Inferior parietal cortex (tissue), 1 donor: ENCODE measurements around the gene PGC.
A peak's percentile ranks its signal among the peaks of the same experiment; 100 is the strongest.

ENCODE experiments used
- DNase-seq: peaks from one replicate; pipeline ENCODE4 v3.0.0-alpha.2; 2016; ENCODE audit errors: extremely low spot score

Gene PGC

GRCh38 chr6:41746107-41746506, 1.1 kb downstream of the PGC start:
- no peak for DNase-seq

- no peak for DNase-seq
These were observed 2.9 kb downstream of the PGC start for GRCh38 chr6:41744236-41744787.

GRCh38 chr6:41743406-41744235, 3.6 kb downstream of the PGC start:
- no peak for DNase-seq

GRCh38 chr6:41741625-41742490, 5.3 kb downstream of the PGC start:
- no peak for DNase-seq

- DNase-seq: no peak
These were observed 6.6 kb downstream of the PGC start for GRCh38 chr6:41740366-41741162.

GRCh38 chr6:41739041-41739440, 8.2 kb downstream of the PGC start:
- no peak for DNase-seq

- DNase-seq: no peak
These were observed 9.5 kb downstream of the PGC start for GRCh38 chr6:41737591-41738130.

GRCh38 chr6:41736800-41737555, 10.2 kb downstream of the PGC start:
- no peak for DNase-seq

- no peak for DNase-seq
These were observed 10.9 kb downstream of the PGC start for GRCh38 chr6:41736186-41736733.

- peak; percentile 96 for DNase-seq
These were observed 11.6 kb downstream of the PGC start, which contains the start of gene TFEB for GRCh38 chr6:41735427-41736185. TFEB (minus strand) TSS chr6:41735608; CDS start chr6:41691213, 44,395 bp downstream.

- peak; percentile 65 for DNase-seq
These were observed 12.4 kb downstream of the PGC start for GRCh38 chr6:41734666-41735426.

GRCh38 chr6:41733707-41734665, 13.2 kb downstream of the PGC start:
- DNase-seq: peak; percentile 64

- DNase-seq: peak; percentile 29
These were observed 13.9 kb downstream of the PGC start for GRCh38 chr6:41733360-41733706.

- DNase-seq: peak; percentile 54
These were observed 14.4 kb downstream of the PGC start for GRCh38 chr6:41732591-41733359.

- no peak for DNase-seq
These were observed 15.0 kb downstream of the PGC start for GRCh38 chr6:41732149-41732548.

- DNase-seq: peak; percentile 11
These were observed 15.6 kb downstream of the PGC start for GRCh38 chr6:41731561-41732086.
